Osteoblast (primary cell): Measurements from ENCODE around the gene CD19. TPM values are rescaled to one million over a fixed set of nuclear protein-coding genes. Genes with fewer than 3 reads are reported as not detected.

Experiments used
- DNase-seq: peaks from one replicate; pipeline ENCODE4 v3.0.0; 2011; ENCODE audit warnings: low spot score, mixed read lengths; ENCODE audit not compliant: insufficient read length; ENCODE audit errors: missing footprints
- H2AFZ ChIP-seq: 2 replicates; pipeline ENCODE4 v1.6.0; 2011; ENCODE audit warnings: mild to moderate bottlenecking, low read length
- H3K27ac ChIP-seq: 2 replicates; pipeline ENCODE4 v1.5.1; 2011; ENCODE audit warnings: mild to moderate bottlenecking, low read depth, low read length, moderate library complexity
- H3K27me3 ChIP-seq: 2 replicates; pipeline ENCODE4 v1.6.0; 2012; ENCODE audit warnings: mild to moderate bottlenecking, control low read depth, inconsistent platforms, low read length, moderate library complexity; ENCODE audit not compliant: insufficient read depth
- H3K36me3 ChIP-seq: 2 replicates; pipeline ENCODE4 v1.5.1; 2011; ENCODE audit warnings: mild to moderate bottlenecking, low read length, control low read depth, moderate library complexity; ENCODE audit not compliant: insufficient read depth
- H3K4me1 ChIP-seq: 2 replicates; pipeline ENCODE4 v1.5.1; 2011; ENCODE audit warnings: mild to moderate bottlenecking, low read length, control low read depth, moderate library complexity; ENCODE audit not compliant: insufficient read depth
- H3K4me2 ChIP-seq: 2 replicates; pipeline ENCODE4 v1.6.0; 2011; ENCODE audit warnings: mild to moderate bottlenecking, low read length; ENCODE audit not compliant: insufficient read depth
- H3K4me3 ChIP-seq: fragments of 200-600 bp; sonication (generic); 3 replicates; pipeline ENCODE4 v1.5.1; 2012; ENCODE audit warnings: mild to moderate bottlenecking, low read length, inconsistent platforms; ENCODE audit not compliant: insufficient read depth
- H3K79me2 ChIP-seq: 2 replicates; pipeline ENCODE4 v1.6.0; 2012; ENCODE audit warnings: mild to moderate bottlenecking, low read length, control low read depth, inconsistent platforms; ENCODE audit not compliant: insufficient read depth
- H3K9me3 ChIP-seq: 2 replicates; pipeline ENCODE4 v1.5.1; 2011; ENCODE audit warnings: low read depth, low read length, control low read depth
- H4K20me1 ChIP-seq: 2 replicates; pipeline ENCODE4 v1.6.0; 2012; ENCODE audit warnings: mild to moderate bottlenecking, low read length, control low read depth; ENCODE audit not compliant: insufficient read depth
- total RNA-seq: library from RNA; depleted of rRNA; stranded (reverse); fragments of >200 nt; gene quantifications from 2 replicates; pipeline ENCODE4 v1.2.3, GENCODE V29; 2012
- TF ChIP-seq, protein P1 (sequence below): IDR thresholded peaks from 2 replicates; pipeline ENCODE4 v1.5.1; 2011; ENCODE audit warnings: mild to moderate bottlenecking, low read depth, low read length, moderate library complexity; ENCODE audit errors: extremely low read depth

Gene CD19
- total RNA-seq, 1 donor = not detected

- no peaks in the 10 kb centered on the region for H3K9me3 ChIP-seq
- no peak for DNase-seq
Observed at GRCh38 chr16:28943281-28943680, 11.5 kb downstream of the CD19 start.

GRCh38 chr16:28946681-28947080, 14.9 kb downstream of the CD19 start:
- H3K27ac ChIP-seq = no peak overlapping the region
- H3K4me3 ChIP-seq = no peak overlapping the region
- no peaks in the 10 kb centered on the region for H4K20me1 ChIP-seq
- H3K27me3 ChIP-seq = no peaks in the 10 kb centered on the region
- TF ChIP-seq, protein P1, sequence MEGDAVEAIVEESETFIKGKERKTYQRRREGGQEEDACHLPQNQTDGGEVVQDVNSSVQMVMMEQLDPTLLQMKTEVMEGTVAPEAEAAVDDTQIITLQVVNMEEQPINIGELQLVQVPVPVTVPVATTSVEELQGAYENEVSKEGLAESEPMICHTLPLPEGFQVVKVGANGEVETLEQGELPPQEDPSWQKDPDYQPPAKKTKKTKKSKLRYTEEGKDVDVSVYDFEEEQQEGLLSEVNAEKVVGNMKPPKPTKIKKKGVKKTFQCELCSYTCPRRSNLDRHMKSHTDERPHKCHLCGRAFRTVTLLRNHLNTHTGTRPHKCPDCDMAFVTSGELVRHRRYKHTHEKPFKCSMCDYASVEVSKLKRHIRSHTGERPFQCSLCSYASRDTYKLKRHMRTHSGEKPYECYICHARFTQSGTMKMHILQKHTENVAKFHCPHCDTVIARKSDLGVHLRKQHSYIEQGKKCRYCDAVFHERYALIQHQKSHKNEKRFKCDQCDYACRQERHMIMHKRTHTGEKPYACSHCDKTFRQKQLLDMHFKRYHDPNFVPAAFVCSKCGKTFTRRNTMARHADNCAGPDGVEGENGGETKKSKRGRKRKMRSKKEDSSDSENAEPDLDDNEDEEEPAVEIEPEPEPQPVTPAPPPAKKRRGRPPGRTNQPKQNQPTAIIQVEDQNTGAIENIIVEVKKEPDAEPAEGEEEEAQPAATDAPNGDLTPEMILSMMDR = no peak
- H3K9me3 ChIP-seq = no peaks in the 10 kb centered on the region
- no peak overlapping the region for H2AFZ ChIP-seq
- no peak overlapping the region for H3K4me2 ChIP-seq
- no peaks in the 10 kb centered on the region for H3K36me3 ChIP-seq
- no peak for DNase-seq
- peaks cover 8% of the 10 kb centered on the region for H3K79me2 ChIP-seq
- peaks cover 10% of the 10 kb centered on the region for H3K4me1 ChIP-seq

More at GRCh38 chr16:28943281-28943680, 11.5 kb downstream of the CD19 start:
- TF ChIP-seq, protein P1 = no peak
- Histone ChIP-seq H3K27ac (no peak overlapping the region), H3K4me1 (peaks cover 7% of the 10 kb centered on the region), H4K20me1 (no peaks in the 10 kb centered on the region), H3K4me2 (no peak overlapping the region), H3K79me2 (no peaks in the 10 kb centered on the region), H3K27me3 (no peaks in the 10 kb centered on the region), H3K36me3 (no peaks in the 10 kb centered on the region), H2AFZ (no peak overlapping the region), H3K4me3 (no peak overlapping the region)

DNA sequence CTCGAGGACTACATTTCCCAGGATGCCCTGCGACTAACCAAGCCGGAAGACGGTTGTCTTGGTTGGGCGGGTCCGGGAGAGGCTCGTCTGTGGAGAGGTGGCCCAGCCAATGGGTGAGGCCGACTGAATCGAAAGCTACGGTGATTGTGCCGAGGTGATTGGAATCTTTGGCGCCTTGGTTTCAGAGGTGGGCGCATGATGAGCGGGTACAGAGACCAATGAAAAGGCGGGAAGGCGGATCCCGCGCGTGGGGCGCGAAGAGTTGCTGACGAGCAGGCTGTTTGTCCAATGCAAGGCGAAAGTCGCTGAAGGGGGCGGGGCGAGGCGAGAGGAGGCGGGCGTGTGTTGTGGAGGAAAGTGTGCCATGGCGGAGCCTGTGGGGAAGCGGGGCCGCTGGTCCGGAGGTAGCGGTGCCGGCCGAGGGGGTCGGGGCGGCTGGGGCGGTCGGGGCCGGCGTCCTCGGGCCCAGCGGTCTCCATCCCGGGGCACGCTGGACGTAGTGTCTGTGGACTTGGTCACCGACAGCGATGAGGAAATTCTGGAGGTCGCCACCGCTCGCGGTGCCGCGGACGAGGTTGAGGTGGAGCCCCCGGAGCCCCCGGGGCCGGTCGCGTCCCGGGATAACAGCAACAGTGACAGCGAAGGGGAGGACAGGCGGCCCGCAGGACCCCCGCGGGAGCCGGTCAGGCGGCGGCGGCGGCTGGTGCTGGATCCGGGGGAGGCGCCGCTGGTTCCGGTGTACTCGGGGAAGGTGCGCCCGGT, 19.1 kb downstream of the CD19 start, which contains the start of gene NFATC2IP:
Gene NFATC2IP, plus strand, starts transcription at position 290 of the 762 bp plus-strand sequence. Its CDS starts 75 bp downstream, at position 365.
- Histone ChIP-seq H3K27ac (peak within 1 kb of the TSS; percentile 39), H3K27me3 (no peaks in the 10 kb centered on the region), H3K79me2 (peaks cover 20% of the 10 kb centered on the region), H4K20me1 (no peaks in the 10 kb centered on the region), H2AFZ (peak within 1 kb of the TSS; percentile 96), H3K36me3 (peaks cover 24% of the 10 kb centered on the region), H3K4me2 (peak within 1 kb of the TSS; percentile 94), H3K9me3 (no peaks in the 10 kb centered on the region), H3K4me3 (peak within 1 kb of the TSS; percentile 93), H3K4me1 (peaks cover 12% of the 10 kb centered on the region)
- peak; percentile 100 for DNase-seq
- TF ChIP-seq, protein P1 = no peak

DNA sequence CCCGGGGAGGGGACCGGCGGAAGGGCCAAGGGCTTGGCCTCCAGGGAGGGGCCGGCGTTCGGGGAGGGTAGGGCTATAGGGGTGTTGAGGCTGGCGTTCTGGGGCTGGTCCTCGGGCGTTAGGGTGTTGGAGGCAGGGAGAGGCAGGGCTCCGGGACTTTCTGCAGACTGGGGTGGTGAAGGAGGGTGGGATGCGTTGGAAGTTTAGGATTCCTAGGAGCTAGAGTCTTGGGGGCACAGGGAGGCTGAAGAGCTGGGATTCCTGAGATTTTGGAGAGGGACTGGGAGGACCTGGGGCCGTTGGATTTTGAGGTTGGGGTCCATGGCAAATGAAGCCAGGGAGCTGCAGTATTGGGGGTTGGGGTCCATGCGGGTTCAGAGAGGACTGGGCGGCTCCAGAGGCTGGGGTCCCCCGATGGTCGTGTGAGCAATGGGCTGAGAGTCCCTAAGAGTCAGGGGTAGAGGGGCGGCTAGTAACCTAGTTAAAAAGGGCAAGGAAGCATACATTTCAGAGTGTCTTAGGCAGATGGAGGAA, 19.7 kb downstream of the CD19 start:
- TF ChIP-seq, protein P1 = no peak
- no peaks in the 10 kb centered on the region for H3K9me3 ChIP-seq
- peak overlapping the region; percentile 93 for H3K4me3 ChIP-seq
- H3K4me2 ChIP-seq = peak overlapping the region; percentile 94
- peaks cover 20% of the 10 kb centered on the region for H3K79me2 ChIP-seq
- peak overlapping the region; percentile 39 for H3K27ac ChIP-seq
- no peaks in the 10 kb centered on the region for H4K20me1 ChIP-seq
- DNase-seq = peak; percentile 87
- H3K36me3 ChIP-seq = peaks cover 28% of the 10 kb centered on the region
- no peaks in the 10 kb centered on the region for H3K27me3 ChIP-seq
- peak overlapping the region; percentile 78 for H2AFZ ChIP-seq
- H3K4me1 ChIP-seq = peaks cover 12% of the 10 kb centered on the region
